GM19035 (cell line): Measurements from ENCODE around the gene DGAT2.

Experiments used
- ATAC-seq: cut with Tn5 transposase; IDR thresholded peaks from one replicate; pipeline ENCODE4 v1.9.1; 2021; ENCODE audit not compliant: unreplicated experiment

The DGAT2 gene

GRCh38 chr11:75800728-75801361 lies 32.3 kb downstream of the DGAT2 start:
- ATAC-seq: no peak

DNA sequence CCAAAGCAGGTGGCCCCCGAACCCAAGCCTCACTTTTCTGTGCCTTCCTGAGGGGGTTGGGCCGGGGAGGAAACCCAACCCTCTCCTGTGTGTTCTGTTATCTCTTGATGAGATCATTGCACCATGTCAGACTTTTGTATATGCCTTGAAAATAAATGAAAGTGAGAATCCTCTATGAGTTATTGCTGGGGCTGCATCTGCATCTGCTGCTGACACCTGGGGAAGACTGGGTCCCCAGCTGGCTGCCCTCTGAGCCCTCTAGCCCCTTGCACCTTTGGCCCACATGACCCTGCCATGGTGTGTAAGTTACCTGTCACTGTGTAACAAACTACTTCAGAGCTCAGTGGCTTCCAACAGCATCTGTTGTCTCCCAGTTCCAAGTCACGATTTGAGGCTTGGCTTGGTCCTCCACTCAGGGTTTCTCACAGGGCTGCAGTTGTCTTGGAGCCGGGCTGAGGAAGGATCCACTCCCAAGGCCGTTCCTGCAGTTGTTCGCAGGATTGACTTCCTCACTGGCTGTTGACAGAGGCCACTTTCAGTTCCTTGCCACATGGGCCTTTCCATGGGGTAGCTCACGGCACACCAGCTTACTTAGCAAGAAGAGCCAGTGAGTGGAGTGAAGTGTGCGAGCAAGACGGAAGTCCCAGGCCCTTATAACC lies 32.9 kb downstream of the DGAT2 start:
- no peak for ATAC-seq

DNA sequence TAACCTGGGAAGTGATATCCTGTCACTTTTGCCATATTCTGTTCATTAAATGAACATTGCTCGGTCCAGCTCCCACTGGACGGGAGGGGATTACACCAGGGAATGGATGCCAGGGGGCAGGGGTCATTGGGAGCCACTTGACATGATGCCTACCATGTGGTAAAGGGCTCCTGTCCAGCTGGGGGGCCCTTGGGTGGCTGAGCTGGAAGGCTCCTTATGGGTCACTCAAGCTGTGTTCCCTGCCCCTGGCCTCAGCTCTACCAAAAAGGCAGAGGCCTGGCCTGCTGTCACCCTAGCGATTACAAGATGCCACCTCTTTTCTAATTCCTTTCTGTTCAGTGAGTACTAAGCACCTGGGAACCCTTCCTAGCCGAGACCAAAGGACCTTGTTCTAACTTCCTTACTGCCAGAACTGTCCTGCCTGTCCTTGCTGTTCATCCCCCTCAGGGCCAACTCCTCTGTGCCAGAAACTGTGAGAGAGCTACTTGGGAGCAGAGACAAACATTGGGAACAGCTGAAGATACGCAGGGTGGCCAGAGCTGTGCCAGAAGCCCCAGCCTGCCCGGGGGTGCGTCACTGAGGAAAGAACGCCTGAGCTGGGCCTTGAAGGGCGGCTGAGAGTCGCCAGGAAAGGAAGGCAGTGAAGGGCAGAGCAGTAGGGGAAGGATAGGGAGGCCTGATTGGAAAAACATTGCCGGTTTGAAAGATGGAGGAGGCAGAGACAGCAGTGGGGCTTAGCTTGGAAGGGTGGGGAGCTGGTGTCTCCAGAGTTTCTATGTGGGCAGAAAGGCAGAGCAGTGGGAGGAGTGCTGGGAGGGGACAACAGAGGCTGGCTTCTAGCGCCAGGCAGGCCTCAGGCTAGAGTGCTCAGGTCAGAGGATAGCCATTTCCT lies 33.7 kb downstream of the DGAT2 start:
- no peak for ATAC-seq

DNA sequence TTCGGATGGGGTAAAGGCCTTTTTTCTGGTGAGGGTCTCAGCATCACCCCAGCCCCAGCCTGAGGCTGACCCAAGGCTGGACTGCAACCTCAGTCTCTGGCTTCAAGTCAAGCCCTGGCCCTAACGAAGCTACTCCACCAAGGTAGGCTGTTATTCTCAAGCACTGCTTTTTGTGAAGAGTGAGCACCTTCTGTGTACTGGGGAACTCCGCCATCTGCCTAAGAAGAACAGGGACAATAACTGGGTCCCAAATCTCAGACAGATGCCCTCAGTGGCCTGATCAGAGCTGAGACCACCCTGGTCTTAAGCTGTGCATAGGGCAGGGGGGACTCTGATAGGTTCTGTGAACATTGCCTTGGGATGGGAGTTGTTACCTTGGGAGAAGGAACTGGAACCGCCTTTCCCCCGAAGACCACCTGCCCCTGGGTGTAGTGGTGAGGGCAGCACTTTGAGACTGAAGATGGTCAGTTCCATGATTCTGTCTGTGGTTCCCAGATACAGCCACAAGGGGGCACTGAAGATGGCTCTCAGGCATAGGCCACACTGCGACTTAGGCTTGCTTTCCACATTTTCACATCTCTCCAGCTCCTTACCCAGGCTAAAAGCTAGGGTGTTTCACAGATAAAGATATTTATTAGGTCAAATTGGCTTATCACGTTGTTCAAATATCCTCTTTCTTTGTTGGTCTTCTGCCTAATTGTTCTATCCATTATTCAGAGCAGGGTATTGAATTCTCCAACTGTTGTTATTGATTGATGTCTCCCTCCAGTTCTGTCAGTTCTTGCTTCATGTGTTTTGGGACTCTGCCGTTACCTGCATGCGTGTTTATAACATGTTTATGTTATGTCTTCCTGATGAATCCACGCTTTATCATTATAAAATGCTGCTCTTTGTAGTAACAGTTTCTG lies 34.6 kb downstream of the DGAT2 start:
- ATAC-seq: peak; percentile 84

- no peak for ATAC-seq
Measured at GRCh38 chr11:75809111-75809510, 40.5 kb downstream of the DGAT2 start.

DNA sequence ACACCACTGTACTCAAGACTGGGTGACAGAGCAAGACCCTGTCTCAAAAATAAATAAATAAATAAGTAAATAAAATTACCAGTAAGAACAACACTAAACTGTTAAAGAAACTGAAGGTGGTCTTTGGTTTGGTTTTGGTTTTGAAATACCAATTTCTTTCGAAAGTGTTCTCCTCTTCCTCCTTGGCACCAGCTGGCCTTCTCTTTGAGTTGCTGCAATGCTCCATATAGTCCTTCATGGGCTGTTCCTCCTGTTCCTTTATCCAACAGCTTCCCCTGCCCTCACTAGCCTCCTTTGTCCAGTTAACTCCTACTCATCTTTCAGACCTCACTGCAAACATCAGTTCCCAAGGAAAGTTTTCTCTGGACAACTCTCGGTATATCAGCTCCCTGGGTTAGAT lies 41.4 kb downstream of the DGAT2 start:
- no peak for ATAC-seq

DNA sequence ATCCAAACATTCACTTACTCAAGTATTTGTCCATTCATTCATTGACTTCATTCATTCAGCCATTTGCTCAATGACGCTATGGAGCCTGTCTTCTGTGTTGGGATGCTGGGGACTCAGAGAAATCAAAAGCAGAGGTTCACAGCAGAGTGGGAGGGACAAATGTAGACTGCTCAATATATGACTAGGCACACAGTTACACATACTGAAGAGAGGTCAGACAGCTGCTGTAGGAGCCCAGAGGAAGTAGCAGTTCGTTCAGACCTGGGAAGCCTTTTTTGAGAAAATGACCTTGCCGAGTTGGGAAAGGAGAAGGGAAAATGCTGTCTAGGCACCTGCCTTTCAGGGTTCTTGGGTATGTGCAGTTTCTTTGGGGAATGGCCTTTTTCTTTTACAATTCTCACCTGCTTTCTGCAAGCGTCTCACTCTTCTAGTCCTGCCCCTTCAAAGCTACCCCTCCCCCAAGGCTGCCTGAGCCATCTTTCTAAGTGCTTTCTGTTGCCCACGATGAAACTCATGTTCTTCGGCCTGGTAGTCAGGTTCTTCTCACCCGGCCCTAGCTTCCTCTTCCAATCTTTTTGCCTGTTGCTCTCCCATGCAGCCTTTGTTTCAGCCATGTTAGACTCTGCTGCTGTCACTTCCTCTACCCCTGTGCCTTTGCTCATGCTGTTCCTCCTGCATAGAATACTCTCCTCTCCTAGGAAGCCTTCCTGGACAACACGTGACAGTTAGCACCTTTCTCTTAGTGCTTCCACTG lies 42.2 kb downstream of the DGAT2 start:
- ATAC-seq: peak; percentile 16

DNA sequence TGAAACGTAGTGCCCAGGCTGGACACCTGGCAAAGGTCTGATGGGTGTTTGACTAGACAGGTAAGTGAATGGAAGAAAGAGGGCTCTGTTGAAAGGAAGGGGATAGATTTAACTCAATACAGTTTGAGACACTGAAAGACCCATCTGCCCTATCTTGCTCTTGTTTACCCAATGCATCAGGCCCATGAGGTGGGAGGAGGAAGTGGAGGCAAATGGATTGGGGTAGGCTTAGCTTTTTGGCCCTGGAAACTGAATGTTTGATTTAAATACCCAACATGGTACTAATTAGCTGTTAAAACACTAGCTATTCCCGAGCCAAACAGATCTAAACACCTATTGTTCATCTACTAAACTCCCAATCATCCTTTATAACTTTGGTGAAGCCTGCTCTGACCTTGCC lies 42.9 kb downstream of the DGAT2 start:
- ATAC-seq: no peak

DNA sequence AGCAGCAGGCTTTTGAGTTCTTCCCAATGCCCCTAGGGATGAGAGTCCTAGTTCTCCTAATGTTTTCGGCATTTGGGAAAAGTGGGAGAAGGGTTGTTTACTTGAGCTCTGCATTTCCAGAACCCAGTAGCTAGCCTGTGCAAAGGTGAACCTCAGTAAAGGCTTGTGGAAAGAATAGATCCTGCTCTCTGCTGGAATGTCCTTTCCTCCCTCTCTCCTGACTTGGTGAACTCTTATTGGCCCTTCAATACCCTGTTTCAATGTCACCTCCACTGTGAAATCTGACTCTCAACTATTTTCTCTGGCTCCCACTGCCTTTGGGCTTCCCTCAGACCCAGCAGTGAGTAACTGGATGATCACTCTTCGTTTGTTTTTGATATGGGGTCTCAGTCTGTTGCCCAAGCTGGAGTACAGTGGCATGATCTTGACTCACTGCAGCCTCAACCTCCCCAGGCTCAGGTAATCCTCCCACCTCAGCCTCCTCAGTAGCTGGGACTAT lies 44.0 kb downstream of the DGAT2 start:
- ATAC-seq: no peak

- no peak for ATAC-seq
Measured at GRCh38 chr11:75813124-75813523, 44.5 kb downstream of the DGAT2 start.

DNA sequence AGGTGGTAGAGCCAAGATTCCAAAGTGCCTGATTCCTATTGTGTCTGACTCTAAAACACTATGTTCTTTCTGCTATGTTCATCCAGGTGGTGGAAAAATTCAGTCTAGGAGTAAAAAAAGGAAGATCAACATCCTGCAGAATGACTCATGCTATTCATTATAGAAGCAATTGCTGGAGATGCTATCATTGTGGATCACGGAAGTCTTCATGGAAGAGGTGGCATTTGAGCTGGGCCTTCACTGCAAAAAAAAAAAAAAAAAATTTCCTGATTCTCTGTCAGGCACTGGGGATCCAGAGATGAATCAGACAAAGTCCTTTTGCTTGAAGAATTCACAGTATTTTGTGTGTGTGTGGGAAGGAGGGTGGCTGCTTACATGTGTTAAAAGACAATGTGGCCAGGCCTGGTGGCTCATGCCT lies 45.1 kb downstream of the DGAT2 start:
- no peak for ATAC-seq

DNA sequence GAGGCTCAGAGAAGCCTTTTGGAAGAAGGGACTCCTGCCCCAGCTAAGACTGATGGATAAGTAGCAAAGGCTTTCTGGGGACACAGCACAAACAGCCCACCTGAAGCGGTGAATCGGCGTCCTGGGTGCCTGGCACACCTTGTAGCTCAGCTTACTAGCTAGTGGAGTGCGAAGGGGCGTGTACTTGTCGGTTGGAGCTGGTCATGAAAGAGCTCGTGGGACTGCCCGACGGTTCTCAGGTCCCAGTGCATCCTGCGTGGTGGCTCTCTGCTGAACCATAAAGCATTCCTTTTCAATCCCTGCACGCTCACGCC lies 45.7 kb downstream of the DGAT2 start:
- ATAC-seq: peak; percentile 25

- ATAC-seq: peak; percentile 76
Measured at GRCh38 chr11:75814677-75815344, 46.2 kb downstream of the DGAT2 start, which contains the start of gene UVRAG. TSS of gene UVRAG (plus strand) at chr11:75815210. CDS start at chr11:75815408, 198 bp downstream.

DNA sequence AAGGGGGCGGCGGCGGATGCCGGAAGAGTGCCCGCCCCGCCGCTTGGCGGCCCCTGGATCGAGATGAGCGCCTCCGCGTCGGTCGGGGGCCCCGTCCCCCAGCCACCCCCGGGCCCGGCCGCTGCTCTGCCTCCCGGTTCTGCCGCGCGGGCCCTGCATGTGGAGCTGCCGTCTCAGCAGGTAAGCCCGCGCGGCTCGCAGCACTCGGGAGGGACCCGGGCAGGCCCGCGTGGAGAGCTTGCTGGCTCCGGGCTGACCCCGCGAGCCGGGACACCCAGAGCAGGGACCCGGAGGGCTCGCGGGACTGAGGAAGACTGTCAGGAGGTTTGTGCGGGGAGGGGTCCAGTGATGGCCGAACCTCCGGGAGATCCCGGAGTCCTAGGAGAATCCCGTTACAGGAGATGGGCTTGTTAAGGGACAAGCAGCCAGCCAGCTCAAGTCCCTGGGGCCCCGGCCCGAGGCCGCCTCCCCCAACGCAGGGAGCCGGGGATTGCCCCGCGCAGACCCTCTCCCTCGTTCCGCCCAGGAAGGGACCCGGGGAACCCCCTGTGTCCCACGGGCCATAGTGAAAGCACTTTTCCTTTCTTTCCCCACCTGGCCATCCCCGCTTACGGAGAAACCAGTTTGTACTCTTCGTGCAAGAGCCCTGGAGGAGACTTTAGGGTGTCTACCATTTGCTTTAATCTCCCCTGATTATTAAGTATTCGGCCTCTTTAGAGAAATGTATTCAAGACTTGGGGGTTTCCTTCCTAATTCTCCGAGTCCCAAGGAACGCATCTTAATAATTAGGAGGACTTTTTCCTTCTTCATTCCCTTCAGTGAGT lies 47.0 kb downstream of the DGAT2 start:
- ATAC-seq: peak; percentile 26

- no peak for ATAC-seq
Measured at GRCh38 chr11:75816561-75817239, 48.1 kb downstream of the DGAT2 start.

DNA sequence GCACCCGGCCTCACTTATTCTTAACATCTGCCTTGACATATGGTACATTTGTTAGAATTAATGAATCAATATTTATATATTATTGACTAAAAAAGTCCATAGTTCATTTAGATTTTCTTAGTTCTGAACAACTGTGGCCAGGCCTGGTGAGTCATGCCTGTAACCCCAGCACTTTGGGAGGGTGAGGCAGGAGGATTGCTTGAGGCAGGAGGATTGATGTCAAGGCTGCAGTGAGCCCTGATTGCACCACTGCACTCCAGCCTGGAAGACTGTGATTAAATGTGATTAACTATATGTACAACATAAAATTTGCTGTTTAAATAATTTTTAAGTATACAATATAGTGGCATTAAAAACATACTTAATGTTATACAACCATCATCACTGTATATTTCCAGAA lies 52.1 kb downstream of the DGAT2 start:
- ATAC-seq: no peak

GRCh38 chr11:75821202-75821601 lies 52.6 kb downstream of the DGAT2 start:
- no peak for ATAC-seq

GRCh38 chr11:75822541-75822940 lies 54.0 kb downstream of the DGAT2 start:
- ATAC-seq: no peak
